Thyroid gland (tissue), 4 donors: ENCODE measurements around the gene PSRC1. TPM values are rescaled to one million over a fixed set of nuclear protein-coding genes. Genes with fewer than 3 reads are reported as not detected.

Experiments used
- DNase-seq, 2 donors: peaks; one replicate each; pipeline ENCODE4 v3.0.0-alpha.2; 2019
- H3K27ac ChIP-seq, 3 donors: fragments of 200-600 bp; sonication (generic); 1 replicate in 2 of 3; 2 replicates in 1 of 3; pipeline ENCODE4 v1.5.1; 2016 to 2019; ENCODE audit warnings: mild to moderate bottlenecking in 1 of 3, moderate library complexity in 1 of 3
- H3K27me3 ChIP-seq: fragments of 200-600 bp; sonication (generic); one replicate; pipeline ENCODE4 v1.5.1; 2019
- H3K36me3 ChIP-seq, 2 donors: fragments of 200-600 bp; sonication (generic); one replicate each; pipeline ENCODE4 v1.5.1; 2016 to 2019
- H3K4me1 ChIP-seq, 2 donors: fragments of 200-600 bp; sonication (generic); one replicate each; pipeline ENCODE4 v1.5.1; 2017 to 2019
- H3K4me3 ChIP-seq, 3 donors: fragments of 200-600 bp; sonication (generic); replicated peaks in 1 of 3; 1 replicate in 2 of 3; 2 replicates in 1 of 3; pipeline ENCODE4 v1.5.1; 2016; ENCODE audit warnings: mild to moderate bottlenecking in 1 of 3
- H3K9me3 ChIP-seq: fragments of 200-600 bp; sonication (generic); one replicate; pipeline ENCODE4 v1.5.1; 2017
- CTCF ChIP-seq, 6 experiments: fragments of 200-600 bp in 3 of 6; fragments of 450-650 bp in 3 of 6; sonication (generic) in 3 of 6; IDR thresholded peaks; one replicate each; pipeline ENCODE4 v1.5.1; 2016 to 2019; ENCODE audit warnings: antibody characterized with exemption in 6 of 6, mild to moderate bottlenecking in 2 of 6, inconsistent platforms in 1 of 6, moderate library complexity in 1 of 6
- POLR2A ChIP-seq, 2 donors: fragments of 450-650 bp; IDR thresholded peaks; one replicate each; pipeline ENCODE4 v1.6.1; 2017; ENCODE audit warnings: antibody characterized with exemption in 2 of 2, mild to moderate bottlenecking in 2 of 2, moderate library complexity in 1 of 2
- WGBS, 2 donors: methylation state at CpG; one replicate each; pipeline ENCODE4 v1.1.5; 2017; 5-methylcytosine and 5-hydroxymethylcytosine counted together
- intact Hi-C: fragments of 100-400 bp; cut with DNase I; formaldehyde crosslinking; loops from one replicate; pipeline ENCODE4 v1.15.1; 2023
- total RNA-seq, 4 donors: library from RNA; depleted of rRNA; stranded (reverse); fragments of >200 nt; gene quantifications; one replicate each; pipeline ENCODE4 v1.2.3, GENCODE V29; 2016

PSRC1 gene
- total RNA-seq, 4 donors from 2014 or later = 1.0 to 4.0 (median 2.2) TPM

- H3K4me1 ChIP-seq = peaks cover 13 to 27% of the 10 kb centered on the region in 2 donors
- TF ChIP-seq CTCF (IDR thresholded peaks at IDR 0.05) = no peak
- no peak for TF ChIP-seq POLR2A (IDR thresholded peaks at IDR 0.05)
- no peak overlapping the region for H3K27ac ChIP-seq
- intact Hi-C loops = loop anchor here (5.0 to 10.0 kb wide), 3 partner anchors 58 to 275 kb away; partner anchors contain the start of genes ATXN7L2 and GPR61
- no peak overlapping the region for H3K4me3 ChIP-seq
- no peaks in the 10 kb centered on the region for H3K27me3 ChIP-seq
- H3K36me3 ChIP-seq = peaks cover 11 to 17% of the 10 kb centered on the region in 2 donors
- WGBS, 2 donors = 72 to 80% methylated on average over 7 of the region's 7 CpGs
- no peak for DNase-seq
- H3K9me3 ChIP-seq = no peaks in the 10 kb centered on the region
Observed at GRCh38 chr1:109259674-109260557, 23.0 kb downstream of the PSRC1 start.

GRCh38 chr1:109258481-109259466 is 24.2 kb downstream of the PSRC1 start:
- H3K27me3 ChIP-seq = no peaks in the 10 kb centered on the region
- H3K4me3 ChIP-seq = no peak overlapping the region
- intact Hi-C loops = loop anchor here (10.0 kb wide), 1 partner anchor 226 kb away; the partner anchor contains the start of gene ATXN7L2
- TF ChIP-seq CTCF (IDR thresholded peaks at IDR 0.05) = no peak
- TF ChIP-seq POLR2A (IDR thresholded peaks at IDR 0.05) = no peak
- H3K27ac ChIP-seq = no peak overlapping the region
- H3K4me1 ChIP-seq = peaks cover 24 to 38% of the 10 kb centered on the region in 2 donors
- 94 to 96% methylated on average over 54 to 57 of the region's 69 CpGs for WGBS, 2 donors
- peaks cover 7 to 8% of the 10 kb centered on the region in 2 donors for H3K36me3 ChIP-seq
- H3K9me3 ChIP-seq = no peaks in the 10 kb centered on the region
- DNase-seq = no peak

- no peak overlapping the region for H3K4me3 ChIP-seq
- WGBS, 2 donors = 84 to 89% methylated on average over 12 to 13 of the region's 15 CpGs
- DNase-seq = no peak
- H3K27me3 ChIP-seq = no peaks in the 10 kb centered on the region
- no peaks in the 10 kb centered on the region for H3K9me3 ChIP-seq
- peaks cover 7 to 8% of the 10 kb centered on the region in 2 donors for H3K36me3 ChIP-seq
- TF ChIP-seq POLR2A (IDR thresholded peaks at IDR 0.05) = no peak
- H3K27ac ChIP-seq = peak overlapping the region in 2 of 3 donors; percentile 22 to 48
- peaks cover 32 to 48% of the 10 kb centered on the region in 2 donors for H3K4me1 ChIP-seq
- intact Hi-C loops = loop anchor here (10.0 kb wide), 1 partner anchor 227 kb away; the partner anchor contains the start of gene ATXN7L2
Observed at GRCh38 chr1:109257682-109258421, 25.1 kb downstream of the PSRC1 start.

DNA sequence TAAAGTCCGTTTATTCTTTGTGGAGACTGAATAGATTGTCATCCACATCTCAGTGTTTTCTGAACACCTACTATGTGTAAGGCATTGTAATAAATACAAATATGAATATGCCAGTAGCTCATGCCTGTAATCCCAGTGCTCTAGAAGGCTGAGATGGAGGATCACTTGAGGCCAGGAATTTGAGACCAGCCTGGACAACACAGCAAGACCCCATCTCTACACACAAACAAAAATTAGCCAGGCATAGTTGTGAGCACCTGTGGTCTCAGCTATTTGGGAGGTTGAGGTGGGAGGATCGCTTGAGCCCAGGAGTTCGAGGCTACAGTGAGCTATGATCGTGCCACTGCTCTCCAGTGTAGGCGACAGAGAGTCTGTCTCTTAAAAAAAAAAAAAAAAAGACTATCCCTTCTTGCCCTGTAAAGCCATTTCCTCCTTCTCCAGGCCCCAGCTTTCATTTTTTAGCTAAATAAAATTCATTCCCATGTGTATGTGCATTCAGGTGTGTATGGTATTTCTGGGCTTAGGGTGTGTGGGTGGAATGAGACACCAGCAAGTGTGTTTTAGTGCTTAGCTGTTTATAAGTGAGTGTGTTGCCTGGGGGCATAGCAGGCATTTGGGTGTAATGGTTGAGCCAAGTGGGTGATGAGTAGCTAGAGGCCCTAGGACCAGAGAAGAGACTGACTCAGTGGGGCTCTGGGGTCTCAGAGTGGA is 25.8 kb downstream of the PSRC1 start:
- no peak overlapping the region for H3K4me3 ChIP-seq
- H3K27me3 ChIP-seq = no peaks in the 10 kb centered on the region
- peaks cover 35 to 49% of the 10 kb centered on the region in 2 donors for H3K4me1 ChIP-seq
- 91 to 93% methylated on average over 5 of the region's 5 CpGs for WGBS, 2 donors
- no peak for DNase-seq
- H3K27ac ChIP-seq = peak overlapping the region in 2 of 3 donors; percentile 22 to 48
- H3K9me3 ChIP-seq = no peaks in the 10 kb centered on the region
- intact Hi-C loops = loop anchor here (10.0 kb wide), 1 partner anchor 228 kb away; the partner anchor contains the start of gene ATXN7L2
- TF ChIP-seq POLR2A (IDR thresholded peaks at IDR 0.05) (no peak), CTCF (IDR thresholded peaks at IDR 0.05) (no peak)
- peaks cover 7 to 8% of the 10 kb centered on the region in 2 donors for H3K36me3 ChIP-seq
